Measurements from ENCODE around the gene GDF2.

GDF2 gene

GRCh38 chr10:47334466-47335295, 12.4 kb downstream of the GDF2 start:
- no peak for DNase-seq

DNA sequence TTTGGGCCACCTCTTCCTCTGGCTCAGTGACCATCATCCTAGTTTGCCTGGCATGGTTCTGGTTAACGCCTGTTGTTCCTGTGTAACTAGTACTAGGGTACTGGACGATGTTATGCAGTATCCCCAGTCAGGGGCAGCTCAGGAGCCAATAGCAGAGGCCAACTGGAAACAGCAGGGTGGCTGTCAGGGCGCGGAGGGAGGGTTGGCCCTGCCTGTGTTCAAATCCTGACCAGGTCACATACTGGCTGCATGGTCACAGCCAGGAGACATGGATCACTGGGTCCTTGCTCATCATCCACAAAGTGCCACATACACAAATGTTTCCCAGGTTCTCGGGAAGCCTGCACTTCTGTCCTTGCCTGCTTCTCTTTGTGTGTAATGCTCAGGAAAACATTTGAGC, 13.7 kb downstream of the GDF2 start:
- no peak for DNase-seq

GRCh38 chr10:47336387-47337134, 14.3 kb downstream of the GDF2 start:
- DNase-seq, result no peak

DNA sequence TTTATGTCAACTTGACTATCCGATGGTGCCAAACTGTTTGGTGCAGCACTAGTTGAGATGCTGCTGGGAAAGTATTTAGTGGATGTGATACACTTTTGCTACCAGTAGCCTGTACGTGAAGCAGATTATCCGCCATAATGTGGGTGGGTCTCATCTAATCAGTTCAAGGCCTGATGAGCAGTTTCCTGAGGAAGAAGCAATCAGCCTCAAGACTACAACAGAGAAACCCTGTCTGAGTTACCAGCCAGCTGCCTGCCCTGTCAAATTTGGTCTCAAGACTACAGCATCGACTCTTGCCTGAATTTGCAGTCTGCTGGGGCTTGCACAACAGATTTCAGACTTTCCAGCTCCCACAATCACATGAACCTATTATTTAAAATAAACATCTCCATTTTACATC, 15.1 kb downstream of the GDF2 start:
- no peak for DNase-seq

GRCh38 chr10:47339186-47339735, 17.0 kb downstream of the GDF2 start:
- DNase-seq, result no peak

DNA sequence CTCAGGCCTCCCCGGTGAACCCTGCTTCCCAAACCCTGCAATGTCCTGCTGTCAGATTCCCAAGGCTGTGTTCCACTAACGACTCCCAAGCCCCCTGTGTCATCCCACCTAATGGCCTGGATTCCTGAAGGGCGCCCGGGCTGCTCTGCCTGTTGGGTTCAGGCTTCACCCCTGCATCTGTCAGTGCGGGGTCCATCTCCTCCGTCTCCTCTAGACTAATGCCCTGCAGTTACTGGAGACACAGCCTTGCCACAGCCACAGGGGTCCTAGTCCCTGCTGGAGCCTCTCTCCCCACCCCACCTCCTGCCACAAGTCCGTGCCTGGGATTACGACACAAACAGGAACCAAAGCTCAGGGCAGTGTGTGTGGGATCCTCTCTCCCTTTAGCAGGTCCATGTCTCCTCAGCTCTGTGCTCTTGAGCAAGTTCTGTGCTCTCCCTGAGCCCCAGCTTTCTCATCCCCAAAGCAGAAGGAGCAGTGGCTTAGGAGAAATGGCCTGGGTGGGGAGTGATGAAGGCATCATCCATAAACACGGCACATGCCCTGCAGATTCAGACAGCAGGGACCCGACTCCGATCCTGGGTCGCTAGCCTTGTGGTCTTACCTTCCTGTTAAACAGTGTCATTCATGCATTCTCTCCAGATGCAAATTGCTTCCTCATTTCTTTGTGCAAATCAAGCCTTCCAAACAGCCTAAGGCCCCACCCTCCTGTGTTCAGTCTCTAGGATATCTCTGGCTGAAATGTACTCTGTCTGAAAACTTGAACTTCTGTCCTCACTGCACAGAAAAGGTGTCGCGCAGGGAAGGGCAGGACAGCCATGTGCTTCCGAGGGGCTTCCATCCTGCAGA, 17.7 kb downstream of the GDF2 start:
- DNase-seq, result peak; percentile 25 to 53

- DNase-seq, result peak; percentile 58 to 59
Observed at GRCh38 chr10:47340608-47341170, 18.4 kb downstream of the GDF2 start.

GRCh38 chr10:47344996-47345870, 23.0 kb downstream of the GDF2 start:
- no peak for DNase-seq

DNA sequence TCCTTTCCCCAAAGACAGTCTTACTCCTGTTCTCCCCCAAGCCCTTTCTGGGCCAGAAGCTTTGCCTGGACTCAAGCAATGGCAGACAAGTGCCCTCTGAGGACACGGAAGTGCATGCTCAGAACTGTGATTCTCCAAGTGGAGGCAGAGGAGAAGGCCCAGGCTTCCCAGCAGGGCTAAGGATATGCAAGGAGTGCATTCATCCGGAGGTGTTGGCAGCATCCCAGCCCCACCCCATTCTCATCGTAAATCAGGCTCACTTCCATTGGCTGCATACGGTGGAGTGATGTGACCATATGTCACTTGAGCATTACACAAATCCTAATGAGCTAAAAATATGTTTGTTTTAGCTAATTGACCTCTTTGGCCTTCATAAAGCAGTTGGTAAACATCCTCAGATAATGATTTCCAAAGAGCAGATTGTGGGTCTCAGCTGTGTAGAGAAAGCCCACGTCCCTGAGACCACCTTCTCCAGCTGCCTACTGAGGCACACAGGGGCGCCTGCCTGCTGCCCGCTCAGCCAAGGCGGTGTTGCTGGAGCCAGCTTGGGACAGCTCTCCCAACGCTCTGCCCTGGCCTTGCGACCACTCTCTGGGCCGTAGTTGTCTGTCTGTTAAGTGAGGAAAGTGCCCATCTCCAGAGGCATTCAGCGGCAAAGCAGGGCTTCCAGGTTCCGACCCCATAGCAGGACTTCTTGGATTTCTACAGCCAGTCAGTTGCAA, 24.5 kb downstream of the GDF2 start:
- DNase-seq, result no peak

DNA sequence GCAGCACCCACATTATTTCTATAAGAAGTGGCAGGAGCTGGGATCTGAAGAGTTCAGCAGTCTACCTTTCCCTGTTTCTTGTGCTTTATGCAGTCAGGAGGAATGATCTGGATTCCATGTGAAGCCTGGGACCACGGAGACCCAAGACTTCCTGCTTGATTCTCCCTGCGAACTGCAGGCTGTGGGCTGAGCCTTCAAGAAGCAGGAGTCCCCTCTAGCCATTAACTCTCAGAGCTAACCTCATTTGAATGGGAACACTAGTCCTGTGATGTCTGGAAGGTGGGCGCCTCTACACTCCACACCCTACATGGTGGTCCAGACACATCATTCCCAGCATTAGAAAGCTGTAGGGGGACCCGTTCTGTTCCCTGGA, 25.0 kb downstream of the GDF2 start:
- no peak for DNase-seq

DNA sequence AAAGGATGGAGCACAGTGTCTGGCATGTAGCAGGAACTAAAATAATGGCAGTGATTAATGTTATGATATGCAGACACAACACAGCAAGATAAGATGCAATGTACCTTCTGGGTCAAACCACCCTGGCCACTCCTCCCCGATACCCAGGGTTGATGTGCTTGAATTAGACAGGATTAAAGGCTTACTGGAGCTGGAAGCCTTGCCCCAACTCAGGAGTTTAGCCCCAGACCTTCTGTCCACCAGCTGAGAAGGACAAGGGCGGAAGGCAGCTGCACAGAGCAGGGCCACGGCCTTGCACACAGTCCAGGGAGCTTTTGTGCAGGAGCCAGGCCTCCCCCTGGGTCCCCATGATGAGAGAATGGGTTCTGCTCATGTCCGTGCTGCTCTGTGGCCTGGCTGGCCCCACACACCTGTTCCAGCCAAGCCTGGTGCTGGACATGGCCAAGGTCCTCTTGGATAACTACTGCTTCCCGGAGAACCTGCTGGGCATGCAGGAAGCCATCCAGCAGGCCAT, 25.9 kb downstream of the GDF2 start, which contains the start of gene RBP3:
Gene RBP3 (plus strand): TSS at position 226 of the 514 bp plus-strand sequence. CDS start 122 bp downstream, at position 348.
- DNase-seq, result no peak

GRCh38 chr10:47348661-47349470, 26.6 kb downstream of the GDF2 start:
- no peak for DNase-seq

DNA sequence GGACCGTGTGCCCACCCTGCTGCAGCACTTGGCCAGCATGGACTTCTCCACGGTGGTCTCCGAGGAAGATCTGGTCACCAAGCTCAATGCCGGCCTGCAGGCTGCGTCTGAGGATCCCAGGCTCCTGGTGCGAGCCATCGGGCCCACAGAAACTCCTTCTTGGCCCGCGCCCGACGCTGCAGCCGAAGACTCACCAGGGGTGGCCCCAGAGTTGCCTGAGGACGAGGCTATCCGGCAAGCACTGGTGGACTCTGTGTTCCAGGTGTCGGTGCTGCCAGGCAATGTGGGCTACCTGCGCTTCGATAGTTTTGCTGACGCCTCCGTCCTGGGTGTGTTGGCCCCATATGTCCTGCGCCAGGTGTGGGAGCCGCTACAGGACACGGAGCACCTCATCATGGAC, 27.3 kb downstream of the GDF2 start:
- DNase-seq, result no peak

GRCh38 chr10:47349941-47350371, 27.7 kb downstream of the GDF2 start:
- DNase-seq, result no peak

DNA sequence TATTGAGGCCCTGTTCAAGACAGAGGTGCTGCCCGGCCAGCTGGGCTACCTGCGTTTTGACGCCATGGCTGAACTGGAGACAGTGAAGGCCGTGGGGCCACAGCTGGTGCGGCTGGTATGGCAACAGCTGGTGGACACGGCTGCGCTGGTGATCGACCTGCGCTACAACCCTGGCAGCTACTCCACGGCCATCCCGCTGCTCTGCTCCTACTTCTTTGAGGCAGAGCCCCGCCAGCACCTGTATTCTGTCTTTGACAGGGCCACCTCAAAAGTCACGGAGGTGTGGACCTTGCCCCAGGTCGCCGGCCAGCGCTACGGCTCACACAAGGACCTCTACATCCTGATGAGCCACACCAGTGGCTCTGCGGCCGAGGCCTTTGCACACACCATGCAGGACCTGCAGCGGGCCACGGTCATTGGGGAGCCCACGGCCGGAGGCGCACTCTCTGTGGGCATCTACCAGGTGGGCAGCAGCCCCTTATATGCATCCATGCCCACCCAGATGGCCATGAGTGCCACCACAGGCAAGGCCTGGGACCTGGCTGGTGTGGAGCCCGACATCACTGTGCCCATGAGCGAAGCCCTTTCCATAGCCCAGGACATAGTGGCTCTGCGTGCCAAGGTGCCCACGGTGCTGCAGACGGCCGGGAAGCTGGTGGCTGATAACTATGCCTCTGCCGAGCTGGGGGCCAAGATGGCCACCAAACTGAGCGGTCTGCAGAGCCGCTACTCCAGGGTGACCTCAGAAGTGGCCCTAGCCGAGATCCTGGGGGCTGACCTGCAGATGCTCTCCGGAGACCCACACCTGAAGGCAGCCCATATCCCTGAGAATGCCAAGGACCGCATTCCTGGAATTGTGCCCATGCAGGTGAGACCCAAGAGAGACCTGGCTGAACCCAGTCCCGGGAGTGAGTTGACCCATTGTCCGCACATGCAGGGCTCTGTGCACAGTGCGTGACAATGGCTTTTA, 28.7 kb downstream of the GDF2 start:
- no peak for DNase-seq

- no peak for DNase-seq
Observed at GRCh38 chr10:47351899-47352815, 29.9 kb downstream of the GDF2 start.

GRCh38 chr10:47353351-47353750, 31.1 kb downstream of the GDF2 start:
- DNase-seq, result no peak
